ENCODE results near the gene FOXC2.

DNA sequence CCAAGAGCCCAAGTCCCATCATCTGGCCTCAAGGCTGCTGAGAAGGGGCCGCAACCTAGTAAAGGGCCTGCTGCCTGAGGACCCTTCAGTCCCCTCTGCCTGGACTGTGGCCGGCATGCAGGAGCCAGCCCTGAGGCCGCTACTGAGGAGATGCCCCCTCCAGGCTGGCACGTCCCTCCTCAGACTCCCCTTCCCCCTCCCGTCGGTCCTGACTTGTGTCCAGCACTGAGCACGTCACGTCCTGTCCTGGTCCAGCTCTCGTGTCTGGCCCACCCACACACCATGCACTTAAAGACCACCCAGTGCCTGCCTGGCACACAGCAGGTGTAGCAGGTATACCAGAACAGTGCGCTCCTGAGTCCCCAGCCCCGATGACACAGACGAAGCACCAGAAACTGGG, 21.1 kb upstream of the FOXC2 start:
- TF ChIP-seq, protein P1, sequence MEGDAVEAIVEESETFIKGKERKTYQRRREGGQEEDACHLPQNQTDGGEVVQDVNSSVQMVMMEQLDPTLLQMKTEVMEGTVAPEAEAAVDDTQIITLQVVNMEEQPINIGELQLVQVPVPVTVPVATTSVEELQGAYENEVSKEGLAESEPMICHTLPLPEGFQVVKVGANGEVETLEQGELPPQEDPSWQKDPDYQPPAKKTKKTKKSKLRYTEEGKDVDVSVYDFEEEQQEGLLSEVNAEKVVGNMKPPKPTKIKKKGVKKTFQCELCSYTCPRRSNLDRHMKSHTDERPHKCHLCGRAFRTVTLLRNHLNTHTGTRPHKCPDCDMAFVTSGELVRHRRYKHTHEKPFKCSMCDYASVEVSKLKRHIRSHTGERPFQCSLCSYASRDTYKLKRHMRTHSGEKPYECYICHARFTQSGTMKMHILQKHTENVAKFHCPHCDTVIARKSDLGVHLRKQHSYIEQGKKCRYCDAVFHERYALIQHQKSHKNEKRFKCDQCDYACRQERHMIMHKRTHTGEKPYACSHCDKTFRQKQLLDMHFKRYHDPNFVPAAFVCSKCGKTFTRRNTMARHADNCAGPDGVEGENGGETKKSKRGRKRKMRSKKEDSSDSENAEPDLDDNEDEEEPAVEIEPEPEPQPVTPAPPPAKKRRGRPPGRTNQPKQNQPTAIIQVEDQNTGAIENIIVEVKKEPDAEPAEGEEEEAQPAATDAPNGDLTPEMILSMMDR (IDR thresholded peaks at IDR 0.05; ENCODE audit: low read depth, low read length) = no peak
- no peak for TF ChIP-seq EZH2phosphoT487 (IDR thresholded peaks at IDR 0.05; ENCODE audit: low read depth)

Measured in OCI-LY3 (cell line).